ENCODE measurements around the gene SF1. TPM values are rescaled to one million over a fixed set of nuclear protein-coding genes. Genes with fewer than 3 reads are reported as not detected.

SF1 gene
- total and polyA plus RNA-seq, 2 of the 8 experiments (the other 6 are each of a cell fraction or from before 2014, with no cell fraction given) = 72.7 to 353 TPM

GRCh38 chr11:64762277-64762673 is 16.1 kb downstream of the SF1 start (continued):
- TF ChIP-seq KDM1A (IDR thresholded peaks at IDR 0.05; ENCODE audit: borderline replicate concordance, low read length) (no peak), SP1 (IDR thresholded peaks at IDR 0.05; ENCODE audit: low read depth, low read length) (no peak)

Data from H1 (cell line).